ENCODE data around the gene MALRD1.

The MALRD1 gene

DNA sequence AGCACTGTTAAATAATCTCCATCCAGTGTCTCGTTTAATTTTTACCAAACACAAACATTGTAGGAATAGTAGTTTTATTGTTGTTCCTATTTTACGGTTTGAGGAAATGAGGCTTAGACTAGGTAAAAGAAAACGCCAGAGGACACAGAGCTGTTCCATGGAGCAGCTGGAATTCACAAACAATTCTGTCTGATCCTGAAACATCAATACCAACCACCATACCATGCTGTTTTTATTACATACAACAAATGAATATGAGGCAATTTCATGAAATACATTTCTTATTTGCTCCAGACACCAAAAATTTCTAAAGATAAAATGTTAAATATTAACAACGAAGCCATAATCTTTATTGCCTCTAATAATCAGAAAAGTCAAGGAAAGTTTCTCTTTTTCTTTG lies 9.4 kb downstream of the MALRD1 start:
- H3K9me3 Mint-ChIP-seq = peaks cover 20% of the 10 kb centered on the region in 2 donors
- no peaks in the 10 kb centered on the region for H3K27me3 Mint-ChIP-seq
- no peak overlapping the region for H3K27ac Mint-ChIP-seq
- ATAC-seq (no peak), DNase-seq (no peak)
- H3K4me1 Mint-ChIP-seq = no peaks in the 10 kb centered on the region
- no peak overlapping the region for H3K4me3 Mint-ChIP-seq

DNA sequence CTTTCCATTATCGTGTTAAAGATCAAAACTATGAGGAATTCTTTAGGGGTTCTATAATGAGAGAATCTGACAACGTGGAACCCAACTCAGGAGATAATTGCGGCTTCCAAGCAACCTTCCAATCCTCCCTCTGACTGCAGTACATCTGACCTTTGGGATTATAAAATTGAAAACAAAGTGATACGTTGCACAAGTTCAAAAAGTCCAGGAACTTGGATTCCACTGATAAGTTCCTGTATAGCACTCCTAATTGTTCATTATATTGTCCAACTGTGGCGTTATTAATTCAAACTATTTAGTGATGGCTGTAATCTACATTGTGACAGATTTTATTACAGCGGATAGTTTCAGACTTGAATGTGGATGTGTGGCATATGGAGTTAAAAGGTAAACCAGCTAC lies 15.4 kb downstream of the MALRD1 start:
- H3K27me3 Mint-ChIP-seq = no peaks in the 10 kb centered on the region
- no peak overlapping the region for H3K4me3 Mint-ChIP-seq
- H3K4me1 Mint-ChIP-seq = no peaks in the 10 kb centered on the region
- DNase-seq (no peak), ATAC-seq (no peak)
- H3K9me3 Mint-ChIP-seq = peaks cover 19 to 20% of the 10 kb centered on the region in 2 donors
- H3K27ac Mint-ChIP-seq = no peak overlapping the region

DNA sequence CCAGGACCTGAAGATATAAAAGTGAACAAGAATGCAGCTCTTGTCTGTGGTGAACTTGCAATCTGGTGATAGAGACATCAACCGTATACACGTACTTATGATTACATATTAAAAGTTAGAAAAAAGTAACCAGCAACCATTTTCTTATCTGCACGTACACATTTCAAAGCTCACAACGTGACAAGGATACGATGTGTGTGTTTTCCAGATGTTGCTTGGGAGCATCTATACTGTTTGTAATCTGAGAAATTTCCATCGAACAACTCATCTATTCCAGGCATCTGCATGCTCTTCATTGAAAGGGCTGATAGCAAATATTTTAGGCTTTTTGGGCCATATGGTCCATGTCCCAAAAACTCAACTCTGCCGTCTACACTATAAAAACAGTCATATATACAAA lies 23.3 kb downstream of the MALRD1 start:
- no peak for DNase-seq
- H3K27me3 Mint-ChIP-seq = no peaks in the 10 kb centered on the region
- H3K27ac Mint-ChIP-seq = no peak overlapping the region

DNA sequence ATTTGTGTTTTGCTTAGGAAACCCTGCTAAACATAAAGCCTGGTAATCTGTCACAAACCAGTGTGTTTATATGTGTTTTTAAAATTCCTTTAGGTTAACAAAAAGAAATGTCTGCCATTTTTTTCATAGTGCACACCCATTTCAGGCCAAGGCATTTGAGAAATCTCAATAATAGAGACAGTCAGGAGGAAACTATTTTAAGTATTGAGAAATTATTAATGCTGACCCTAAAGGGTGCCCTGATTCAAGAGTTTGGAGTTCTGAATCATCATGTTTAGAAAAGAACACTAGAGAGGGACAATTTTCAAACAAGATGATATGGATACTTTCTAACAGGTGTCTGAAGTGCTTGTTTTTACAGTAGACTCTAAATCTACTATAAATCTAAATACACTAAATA lies 28.7 kb downstream of the MALRD1 start:
- Mint-ChIP-seq H3K4me1 (no peaks in the 10 kb centered on the region), H3K4me3 (no peak overlapping the region), H3K27me3 (no peaks in the 10 kb centered on the region), H3K27ac (no peak overlapping the region), H3K9me3 (peaks cover 0 to 5% of the 10 kb centered on the region in 2 donors)
- DNase-seq = no peak
- no peak for ATAC-seq

More for the DNA sequence above, 23.3 kb downstream of the MALRD1 start:
- no peak for ATAC-seq
- no peaks in the 10 kb centered on the region for H3K9me3 Mint-ChIP-seq
- H3K4me3 Mint-ChIP-seq = no peak overlapping the region
- no peaks in the 10 kb centered on the region for H3K4me1 Mint-ChIP-seq

DNA sequence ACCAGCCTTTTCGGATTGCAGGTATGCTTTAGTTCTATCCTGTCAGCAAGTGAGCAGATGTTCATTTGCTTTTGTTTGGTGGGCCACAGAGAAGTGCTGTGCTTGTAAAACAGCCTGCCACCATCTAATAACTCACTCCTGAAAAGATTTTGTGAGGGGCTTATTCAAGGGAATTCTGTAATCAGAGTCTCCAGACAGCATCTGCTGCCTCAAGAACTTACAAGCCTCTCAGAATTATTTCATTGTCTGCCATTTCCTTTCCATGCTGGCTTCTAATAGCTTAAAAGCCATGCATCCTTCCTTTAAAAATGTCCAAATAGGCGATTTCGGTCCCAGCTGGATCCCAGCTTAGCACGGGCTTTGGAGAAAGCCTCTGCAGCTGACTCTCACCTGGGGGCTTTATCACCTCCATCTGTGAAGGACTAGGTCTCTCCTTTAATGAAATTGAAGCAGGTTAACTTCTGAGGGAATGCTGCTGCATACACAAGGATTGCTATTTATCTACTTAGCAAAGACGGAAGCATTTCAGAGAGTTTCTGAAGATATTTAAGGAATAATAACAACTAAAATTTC lies 48.0 kb downstream of the MALRD1 start:
- H3K4me3 Mint-ChIP-seq = no peak overlapping the region
- no peak overlapping the region for H3K27ac Mint-ChIP-seq
- no peak for DNase-seq
- no peaks in the 10 kb centered on the region for H3K4me1 Mint-ChIP-seq
- H3K9me3 Mint-ChIP-seq = peaks cover 0 to 8% of the 10 kb centered on the region in 2 donors
- H3K27me3 Mint-ChIP-seq = no peaks in the 10 kb centered on the region
- ATAC-seq = no peak

DNA sequence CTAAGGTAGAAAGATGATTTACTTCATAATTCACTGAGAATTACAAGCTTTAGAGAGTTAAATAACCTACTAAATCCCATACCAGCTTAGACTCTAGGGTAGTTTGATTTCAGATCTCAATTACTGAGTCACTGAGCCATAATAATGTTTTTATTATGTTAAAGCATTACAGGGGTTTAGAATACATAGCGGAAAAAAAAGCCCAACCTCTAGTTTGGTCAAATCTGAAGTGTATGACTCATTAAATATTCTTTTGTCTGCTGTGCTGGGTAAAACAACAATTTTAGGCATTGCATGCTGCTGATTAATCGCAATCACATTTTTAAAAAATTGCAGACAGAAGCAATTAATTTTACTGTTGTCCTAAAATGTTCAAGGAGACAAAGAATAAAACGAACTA lies 48.5 kb downstream of the MALRD1 start:
- Mint-ChIP-seq H3K27ac (no peak overlapping the region), H3K27me3 (no peaks in the 10 kb centered on the region), H3K4me3 (no peak overlapping the region), H3K4me1 (no peaks in the 10 kb centered on the region), H3K9me3 (peaks cover 0 to 8% of the 10 kb centered on the region in 2 donors)
- no peak for ATAC-seq
- DNase-seq = no peak

DNA sequence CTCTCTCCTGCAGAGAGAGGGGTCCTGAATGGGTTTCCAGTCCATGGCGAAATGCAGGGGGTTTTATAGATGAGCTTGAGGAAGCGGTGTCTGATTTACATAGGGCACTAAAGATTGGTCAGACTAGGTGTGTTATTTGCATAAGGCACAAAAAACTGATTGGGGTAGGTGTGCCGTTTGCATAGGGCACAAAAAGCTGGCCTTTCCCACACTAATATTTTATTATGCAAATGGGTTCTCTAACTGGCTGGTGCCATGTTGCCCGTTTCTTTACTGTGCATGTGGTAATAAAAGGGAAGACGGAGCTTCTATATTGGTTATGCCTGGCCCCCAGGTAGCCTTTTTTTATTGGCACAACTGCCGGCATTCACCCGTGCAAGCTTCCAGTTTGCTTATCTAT lies 50.2 kb downstream of the MALRD1 start:
- Mint-ChIP-seq H3K4me1 (no peaks in the 10 kb centered on the region), H3K27me3 (no peaks in the 10 kb centered on the region), H3K27ac (no peak overlapping the region), H3K9me3 (peaks cover 2 to 8% of the 10 kb centered on the region in 2 donors), H3K4me3 (no peak overlapping the region)
- no peak for ATAC-seq
- no peak for DNase-seq

DNA sequence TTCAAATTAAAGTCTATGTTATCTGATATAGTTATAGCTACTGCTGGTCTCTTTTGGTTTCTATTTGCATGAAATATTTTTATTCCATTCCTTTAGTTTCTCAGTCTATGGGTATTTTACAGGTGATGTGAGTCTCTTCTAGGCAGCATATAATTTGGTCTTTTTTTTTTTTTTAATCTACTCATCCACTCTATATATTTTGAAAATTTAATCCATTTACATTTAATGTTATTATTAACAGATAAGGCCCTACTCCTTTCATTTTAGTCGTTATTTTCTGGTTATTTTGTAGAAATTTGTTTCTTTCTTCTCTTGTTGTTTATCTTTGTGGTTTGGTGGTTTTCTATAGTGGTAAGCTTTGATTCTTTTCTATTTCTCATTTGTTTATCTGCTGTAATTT lies 58.8 kb downstream of the MALRD1 start:
- DNase-seq (no peak), ATAC-seq (no peak)
- Mint-ChIP-seq H3K4me1 (no peaks in the 10 kb centered on the region), H3K4me3 (no peak overlapping the region), H3K27me3 (no peaks in the 10 kb centered on the region), H3K27ac (no peak overlapping the region), H3K9me3 (peaks cover 15 to 40% of the 10 kb centered on the region in 2 donors)

DNA sequence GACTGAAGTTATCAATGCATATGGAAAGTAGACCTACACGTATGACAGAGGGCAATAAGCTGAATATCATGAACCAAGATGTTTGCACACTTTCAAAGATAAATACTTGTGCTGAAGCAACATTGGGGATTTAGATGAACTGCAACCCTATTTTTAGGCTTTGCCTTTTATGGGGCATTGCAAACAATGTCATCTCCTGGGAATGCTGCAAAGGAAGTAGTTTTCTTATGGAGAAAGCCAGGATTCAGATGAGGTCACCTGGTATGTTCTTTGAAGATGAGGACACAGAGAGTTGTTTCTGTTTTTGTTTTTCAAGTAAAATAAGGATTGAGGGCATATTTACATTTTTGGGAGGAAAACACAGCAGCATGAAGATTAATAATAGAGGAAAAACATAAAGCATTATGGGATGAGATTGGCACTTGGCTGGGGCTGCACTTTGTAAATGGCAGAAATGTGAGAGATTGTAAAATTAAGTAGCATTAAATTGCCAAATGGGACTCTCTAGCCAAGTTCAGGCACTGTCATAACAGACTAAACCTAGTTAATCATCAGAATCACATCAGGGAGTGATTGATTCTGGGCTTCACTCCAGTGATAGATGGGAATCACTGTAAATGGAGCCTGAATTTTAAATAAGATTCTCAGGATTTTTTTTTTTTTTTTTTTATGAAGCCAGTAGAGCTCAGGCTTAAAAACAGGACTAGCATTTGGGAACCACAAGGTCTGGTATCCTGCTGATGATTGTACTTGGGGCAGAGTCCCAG lies 63.1 kb downstream of the MALRD1 start:
- no peak for DNase-seq
- Mint-ChIP-seq H3K27me3 (no peaks in the 10 kb centered on the region), H3K4me1 (no peaks in the 10 kb centered on the region), H3K27ac (no peak overlapping the region), H3K4me3 (no peak overlapping the region), H3K9me3 (peaks cover 20 to 34% of the 10 kb centered on the region in 2 donors)
- no peak for ATAC-seq

DNA sequence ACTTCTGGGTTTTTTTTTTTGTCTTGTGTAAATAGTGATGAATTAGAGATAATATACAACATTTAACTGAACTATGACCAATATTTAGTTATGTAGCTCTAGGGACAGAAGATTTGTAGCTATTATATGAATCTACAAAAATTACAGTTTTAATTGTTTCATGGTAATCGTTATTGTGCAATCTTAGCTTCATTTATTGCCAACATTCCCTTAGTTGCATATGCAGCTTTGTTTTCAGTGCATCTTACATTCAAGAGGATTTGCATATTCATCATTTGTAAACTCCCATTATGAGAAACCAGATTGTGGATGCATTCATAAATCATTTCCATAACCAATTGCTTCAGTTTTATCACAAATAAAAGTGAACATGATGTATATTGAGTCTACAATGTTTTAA lies 68.8 kb downstream of the MALRD1 start:
- Mint-ChIP-seq H3K4me3 (no peak overlapping the region), H3K9me3 (peaks cover 9 to 21% of the 10 kb centered on the region in 2 donors), H3K27ac (no peak overlapping the region), H3K4me1 (no peaks in the 10 kb centered on the region), H3K27me3 (no peaks in the 10 kb centered on the region)
- no peak for ATAC-seq
- DNase-seq = no peak

DNA sequence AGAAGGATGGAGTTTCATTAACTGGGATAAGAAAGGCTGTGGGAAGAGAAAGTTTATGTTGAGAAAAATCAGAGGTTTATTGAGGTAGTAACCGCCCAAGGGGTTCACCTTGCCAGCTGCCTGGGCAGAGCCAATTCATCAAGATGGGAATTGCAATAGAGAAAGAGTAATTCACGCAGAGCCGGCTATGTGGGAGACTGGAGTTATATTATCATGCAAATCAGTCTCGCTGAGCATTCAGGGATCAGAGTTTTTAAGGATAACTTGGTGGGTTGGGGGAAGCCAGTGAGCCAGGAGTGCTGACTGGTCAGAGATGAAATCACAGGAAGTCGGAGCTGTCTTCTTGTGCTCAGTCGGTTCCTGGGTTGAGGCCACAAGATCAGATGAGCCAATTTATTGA lies 70.6 kb downstream of the MALRD1 start:
- Mint-ChIP-seq H3K4me3 (no peak overlapping the region), H3K27ac (no peak overlapping the region), H3K9me3 (peaks cover 9 to 11% of the 10 kb centered on the region in 2 donors), H3K27me3 (no peaks in the 10 kb centered on the region), H3K4me1 (no peaks in the 10 kb centered on the region)
- ATAC-seq = no peak
- DNase-seq = no peak

DNA sequence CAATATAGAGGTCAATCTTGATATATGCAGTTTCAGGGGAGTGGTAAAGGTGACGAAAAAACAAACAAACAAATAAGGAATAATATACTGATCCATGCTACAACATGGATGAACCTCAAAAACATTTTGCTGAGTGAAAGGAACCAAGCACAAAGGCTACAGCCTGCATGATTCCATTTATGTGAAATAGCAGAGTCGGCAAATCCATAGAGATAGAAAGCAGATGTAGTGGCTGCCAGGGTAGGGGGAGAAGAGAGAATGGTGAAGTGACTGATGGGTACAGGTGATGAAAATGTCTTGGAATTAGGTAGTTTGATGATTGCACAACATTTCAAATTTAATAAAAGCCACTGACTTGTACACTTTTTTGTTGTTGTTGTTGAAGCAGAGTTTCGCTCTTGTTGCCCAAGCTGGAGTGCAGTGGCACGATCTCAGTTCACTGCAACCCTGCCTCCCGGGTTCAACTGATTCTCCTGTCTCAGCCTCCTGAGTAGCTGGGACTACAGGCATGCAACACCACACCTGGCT lies 71.8 kb downstream of the MALRD1 start:
- Mint-ChIP-seq H3K9me3 (peaks cover 9 to 11% of the 10 kb centered on the region in 2 donors), H3K4me1 (no peaks in the 10 kb centered on the region), H3K27me3 (no peaks in the 10 kb centered on the region), H3K27ac (no peak overlapping the region), H3K4me3 (no peak overlapping the region)
- ATAC-seq (no peak), DNase-seq (no peak)

DNA sequence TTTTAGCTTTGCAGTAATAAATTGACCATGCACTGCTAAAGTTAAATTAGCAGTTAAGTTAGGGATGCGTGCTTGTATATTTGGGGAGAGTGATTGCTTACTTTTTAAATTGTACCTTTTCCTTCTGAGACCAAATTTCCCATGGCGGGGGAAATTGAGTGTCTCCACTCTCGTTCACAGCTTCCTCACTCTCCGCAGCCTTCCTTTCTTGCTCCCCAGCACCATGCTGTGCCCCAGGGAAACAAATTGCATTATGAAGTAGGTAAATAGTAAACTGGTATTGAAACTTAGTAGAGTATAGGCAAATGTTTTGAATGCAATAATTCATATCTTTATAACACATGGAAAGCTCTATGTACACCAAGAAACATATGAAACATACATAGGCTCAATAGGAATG lies 85.4 kb downstream of the MALRD1 start:
- Mint-ChIP-seq H3K27ac (no peak overlapping the region), H3K4me3 (no peak overlapping the region), H3K4me1 (no peaks in the 10 kb centered on the region), H3K27me3 (no peaks in the 10 kb centered on the region), H3K9me3 (no peaks in the 10 kb centered on the region)
- ATAC-seq = no peak
- DNase-seq = no peak

DNA sequence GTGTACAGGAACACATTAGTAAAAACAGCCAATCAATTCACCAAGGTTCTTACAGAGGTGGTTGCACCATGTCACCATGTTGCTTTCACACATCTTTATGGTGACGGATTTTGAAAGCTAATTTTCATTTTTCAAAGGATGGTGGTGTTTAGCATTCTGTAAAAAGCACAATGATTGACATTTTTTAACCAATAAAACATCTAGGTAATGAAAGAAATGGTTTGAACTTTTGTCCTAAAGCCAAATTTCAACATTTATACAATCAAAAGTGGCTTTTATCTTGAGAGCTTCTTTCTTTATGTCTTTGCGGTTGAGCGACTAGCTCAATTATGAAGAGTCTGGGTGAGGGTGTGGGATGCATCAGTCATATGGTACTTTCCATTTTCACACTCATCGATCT lies 94.4 kb downstream of the MALRD1 start:
- Mint-ChIP-seq H3K27me3 (no peaks in the 10 kb centered on the region), H3K4me1 (no peaks in the 10 kb centered on the region), H3K9me3 (peaks cover 8 to 14% of the 10 kb centered on the region in 2 donors), H3K4me3 (no peak overlapping the region), H3K27ac (no peak overlapping the region)
- DNase-seq = no peak
- ATAC-seq = no peak

DNA sequence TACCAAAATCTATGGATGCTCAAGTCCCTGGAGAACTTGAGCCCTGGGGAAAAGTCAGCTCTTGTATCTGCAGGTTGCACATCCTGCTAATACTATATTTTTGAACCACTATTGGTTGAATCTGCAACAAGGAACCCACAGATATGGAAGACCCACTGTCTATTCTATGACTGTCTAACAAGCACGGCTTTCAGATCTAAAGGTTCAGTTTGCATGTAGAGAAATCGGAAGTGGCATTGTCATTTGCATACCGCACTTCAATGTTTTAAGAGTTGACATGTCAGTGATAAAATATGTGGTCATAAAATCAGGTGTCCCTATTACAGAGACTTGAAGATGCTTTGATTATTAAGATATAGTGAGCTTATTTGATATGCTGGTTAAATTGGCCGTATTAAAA lies 95.6 kb downstream of the MALRD1 start:
- ATAC-seq (no peak), DNase-seq (no peak)
- Mint-ChIP-seq H3K4me3 (no peak overlapping the region), H3K4me1 (no peaks in the 10 kb centered on the region), H3K9me3 (peaks cover 10 to 15% of the 10 kb centered on the region in 2 donors), H3K27ac (no peak overlapping the region), H3K27me3 (no peaks in the 10 kb centered on the region)

DNA sequence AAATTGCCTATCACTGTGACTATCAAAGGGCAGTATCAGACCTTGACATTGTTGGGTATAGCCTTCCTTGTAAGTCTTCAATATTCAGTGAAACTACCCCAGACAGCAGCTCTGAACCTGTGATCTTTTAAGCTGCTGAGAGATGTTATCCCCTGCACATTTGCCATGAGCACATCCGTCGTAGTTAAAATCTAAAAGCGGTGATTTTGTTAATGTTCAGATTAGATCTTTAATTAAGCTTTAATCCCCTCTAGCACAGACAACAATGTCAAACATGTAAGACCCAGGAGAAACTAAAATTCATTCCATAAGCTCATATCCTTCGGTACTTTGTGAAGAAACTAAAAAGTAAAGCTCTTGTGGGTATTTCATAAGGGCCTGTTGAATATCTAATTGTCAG lies 105.8 kb downstream of the MALRD1 start:
- Mint-ChIP-seq H3K4me3 (no peak overlapping the region), H3K27me3 (no peaks in the 10 kb centered on the region), H3K27ac (no peak overlapping the region), H3K4me1 (no peaks in the 10 kb centered on the region), H3K9me3 (peaks cover 0 to 4% of the 10 kb centered on the region in 2 donors)
- no peak for ATAC-seq
- no peak for DNase-seq

All from stimulated activated naive CD8-positive, alpha-beta T cell treated with anti-CD3 and anti-CD28 coated beads, Interleukin-15, amount 100 ng/mL, for 72 hours (primary cell).